ENCODE data around the gene TTBK2. TPM values are rescaled to one million over a fixed set of nuclear protein-coding genes. Genes with fewer than 3 reads are reported as not detected.

The TTBK2 gene
- total RNA-seq, 4 donors from 2014 or later, result 8.8 to 20.3 (median 16.2) TPM

DNA sequence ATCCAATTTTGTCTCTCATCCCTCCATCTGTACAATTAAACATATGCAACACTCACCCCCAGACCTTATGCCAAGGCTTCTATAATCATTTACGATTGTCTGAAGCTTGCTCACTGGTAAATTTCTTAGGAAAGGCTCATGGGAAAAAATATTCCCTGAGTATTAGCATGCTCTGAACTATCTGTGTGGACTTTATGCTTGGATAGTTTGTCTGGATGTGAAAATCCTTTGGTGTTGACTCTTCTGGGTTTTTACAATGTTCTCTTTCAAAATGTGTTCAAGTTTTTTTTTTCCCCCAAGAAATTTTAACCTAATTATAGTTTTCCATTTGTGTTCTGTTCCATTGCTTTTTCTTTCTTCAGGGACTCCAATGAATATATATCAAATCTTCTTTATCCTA is 19.9 kb upstream of the TTBK2 start:
- Histone ChIP-seq H3K27me3 (no peaks in the 10 kb centered on the region), H3K4me1 (no peaks in the 10 kb centered on the region), H3K27ac (no peak overlapping the region), H3K36me3 (peaks cover 0 to 29% of the 10 kb centered on the region in 2 donors), H3K4me3 (no peak overlapping the region), H3K9me3 (no peaks in the 10 kb centered on the region)
- in situ Hi-C loops (cut with MboI; ENCODE audit: low sequenced_read_pairs in 4 of 4) (no loop called here), intact Hi-C loops (cut with DNase I; ENCODE audit: low total_unique reads) (no loop called here)
- DNase-seq, result no peak
- TF ChIP-seq POLR2A (IDR thresholded peaks at IDR 0.05), result no peak
- TF ChIP-seq, protein P1, sequence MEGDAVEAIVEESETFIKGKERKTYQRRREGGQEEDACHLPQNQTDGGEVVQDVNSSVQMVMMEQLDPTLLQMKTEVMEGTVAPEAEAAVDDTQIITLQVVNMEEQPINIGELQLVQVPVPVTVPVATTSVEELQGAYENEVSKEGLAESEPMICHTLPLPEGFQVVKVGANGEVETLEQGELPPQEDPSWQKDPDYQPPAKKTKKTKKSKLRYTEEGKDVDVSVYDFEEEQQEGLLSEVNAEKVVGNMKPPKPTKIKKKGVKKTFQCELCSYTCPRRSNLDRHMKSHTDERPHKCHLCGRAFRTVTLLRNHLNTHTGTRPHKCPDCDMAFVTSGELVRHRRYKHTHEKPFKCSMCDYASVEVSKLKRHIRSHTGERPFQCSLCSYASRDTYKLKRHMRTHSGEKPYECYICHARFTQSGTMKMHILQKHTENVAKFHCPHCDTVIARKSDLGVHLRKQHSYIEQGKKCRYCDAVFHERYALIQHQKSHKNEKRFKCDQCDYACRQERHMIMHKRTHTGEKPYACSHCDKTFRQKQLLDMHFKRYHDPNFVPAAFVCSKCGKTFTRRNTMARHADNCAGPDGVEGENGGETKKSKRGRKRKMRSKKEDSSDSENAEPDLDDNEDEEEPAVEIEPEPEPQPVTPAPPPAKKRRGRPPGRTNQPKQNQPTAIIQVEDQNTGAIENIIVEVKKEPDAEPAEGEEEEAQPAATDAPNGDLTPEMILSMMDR (IDR thresholded peaks at IDR 0.05 in 4 of 5, conservative IDR thresholded peaks at IDR 0.05 in 1 of 5), result no peak
- no peak for ATAC-seq

DNA sequence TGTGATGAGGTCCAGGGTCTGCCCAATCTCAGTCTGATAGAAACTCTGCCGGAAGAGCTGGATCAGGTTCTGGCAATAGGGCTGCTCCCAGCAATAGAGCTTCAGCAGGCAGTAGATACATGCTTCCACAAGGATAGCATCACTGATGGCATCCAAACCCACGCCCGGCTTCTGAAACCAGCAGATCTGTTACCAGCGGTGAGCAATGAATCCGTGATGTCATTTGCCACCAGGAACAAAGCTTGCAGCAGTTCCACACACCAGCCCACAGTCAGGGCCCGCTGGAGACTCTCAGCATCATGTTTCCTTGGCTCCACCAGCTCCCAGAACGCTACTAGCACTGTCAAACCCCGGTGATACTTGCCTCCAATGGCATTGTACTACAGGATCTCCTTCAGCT is 19.3 kb upstream of the TTBK2 start:
- in situ Hi-C loops (cut with MboI; ENCODE audit: low sequenced_read_pairs in 4 of 4) (no loop called here), intact Hi-C loops (cut with DNase I; ENCODE audit: low total_unique reads) (no loop called here)
- Histone ChIP-seq H3K4me1 (no peaks in the 10 kb centered on the region), H3K27ac (no peak overlapping the region), H3K9me3 (no peaks in the 10 kb centered on the region), H3K4me3 (no peak overlapping the region), H3K27me3 (no peaks in the 10 kb centered on the region), H3K36me3 (peaks cover 0 to 22% of the 10 kb centered on the region in 2 donors)
- DNase-seq (no peak), ATAC-seq (no peak)
- TF ChIP-seq, protein P1 (IDR thresholded peaks at IDR 0.05 in 4 of 5, conservative IDR thresholded peaks at IDR 0.05 in 1 of 5), result no peak
- no peak for TF ChIP-seq POLR2A (IDR thresholded peaks at IDR 0.05)

DNA sequence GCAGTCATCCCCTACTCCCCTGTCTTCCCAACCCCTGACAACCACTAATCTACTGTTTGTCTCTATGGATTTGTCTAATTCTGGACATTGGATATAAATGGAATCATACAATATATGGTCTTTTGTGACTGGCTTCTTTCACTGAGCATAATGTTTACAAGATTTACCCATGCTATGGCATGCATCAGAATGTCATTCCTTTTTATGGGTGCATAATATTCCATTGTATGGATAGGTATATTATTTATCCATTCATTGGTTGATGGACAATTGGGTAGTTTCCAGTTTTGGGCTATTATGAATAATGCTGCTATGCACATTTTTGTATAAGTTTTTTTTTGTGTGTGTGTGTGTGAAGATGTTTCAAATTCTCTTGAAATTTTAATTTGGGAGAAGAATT is 16.6 kb upstream of the TTBK2 start:
- no peak overlapping the region for H3K27ac ChIP-seq
- ATAC-seq, result no peak
- H3K4me1 ChIP-seq, result no peaks in the 10 kb centered on the region
- in situ Hi-C loops (cut with MboI; ENCODE audit: low sequenced_read_pairs in 4 of 4) (no loop called here), intact Hi-C loops (cut with DNase I; ENCODE audit: low total_unique reads) (no loop called here)
- no peak overlapping the region for H3K4me3 ChIP-seq
- no peak for TF ChIP-seq POLR2A (IDR thresholded peaks at IDR 0.05)
- TF ChIP-seq, protein P1 (IDR thresholded peaks at IDR 0.05 in 4 of 5, conservative IDR thresholded peaks at IDR 0.05 in 1 of 5), result no peak
- no peak for DNase-seq
- no peaks in the 10 kb centered on the region for H3K27me3 ChIP-seq
- no peaks in the 10 kb centered on the region for H3K36me3 ChIP-seq
- no peaks in the 10 kb centered on the region for H3K9me3 ChIP-seq

DNA sequence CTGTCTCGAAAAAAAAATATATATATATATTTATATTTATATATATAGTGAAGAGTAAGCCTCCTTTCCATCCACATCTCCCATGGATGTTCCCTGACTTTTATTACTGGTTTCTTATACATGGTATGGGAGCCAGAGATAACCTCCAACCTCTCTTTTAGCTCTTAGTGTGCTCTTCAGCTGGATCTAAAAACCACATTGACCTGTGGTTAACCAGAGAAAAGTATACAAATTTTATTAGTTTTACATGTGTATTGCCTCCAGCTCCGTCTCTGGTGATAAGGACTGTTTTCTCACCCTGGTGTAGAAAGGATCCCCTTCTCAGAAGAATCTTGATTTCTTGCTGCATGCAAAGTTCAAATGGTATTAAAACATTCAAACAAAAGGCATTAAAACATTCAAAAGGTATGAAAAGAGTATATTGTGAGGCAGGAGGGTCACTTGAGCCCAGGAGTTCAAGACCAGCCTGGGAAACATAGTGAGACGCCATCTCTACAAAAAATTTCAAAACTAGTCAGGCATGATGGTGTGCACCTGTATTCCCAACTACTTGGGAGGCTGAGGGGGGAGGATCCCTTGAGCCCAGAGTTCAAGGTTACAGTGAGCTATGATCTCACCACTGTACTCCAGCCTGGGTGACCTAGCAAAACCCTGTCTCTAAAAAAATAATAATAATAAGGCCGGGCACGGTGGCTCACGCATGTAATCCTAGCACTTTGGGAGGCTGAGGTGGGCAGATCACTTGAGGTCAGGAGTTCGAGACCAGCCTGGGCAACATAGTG is 13.5 kb upstream of the TTBK2 start:
- in situ Hi-C loops (cut with MboI; ENCODE audit: low sequenced_read_pairs in 4 of 4), result no loop called here

More for the DNA sequence above, 13.5 kb upstream of the TTBK2 start:
- no peak overlapping the region for H3K4me3 ChIP-seq
- TF ChIP-seq, protein P1 (IDR thresholded peaks at IDR 0.05 in 4 of 5, conservative IDR thresholded peaks at IDR 0.05 in 1 of 5), result no peak
- TF ChIP-seq POLR2A (IDR thresholded peaks at IDR 0.05), result no peak
- H3K9me3 ChIP-seq, result no peaks in the 10 kb centered on the region
- H3K36me3 ChIP-seq, result no peaks in the 10 kb centered on the region
- no peaks in the 10 kb centered on the region for H3K27me3 ChIP-seq
- H3K27ac ChIP-seq, result no peak overlapping the region
- H3K4me1 ChIP-seq, result no peaks in the 10 kb centered on the region
- intact Hi-C loops (cut with DNase I; ENCODE audit: low total_unique reads), result no loop called here
- no peak for ATAC-seq
- no peak for DNase-seq

All from gastrocnemius medialis (tissue), 4 donors.